HEK293 (cell line): ENCODE measurements around the gene TRIM9.

ENCODE experiments used
- CTCF ChIA-PET: fragments of 350-600 bp; formaldehyde crosslinking; extraction: SDS; loops from one replicate; lab custom pipeline; 2021; ENCODE audit warnings: antibody characterized with exemption; lab: Yijun Ruan, JAX
- POLR2A ChIA-PET: fragments of 300-600 bp; formaldehyde crosslinking; extraction: SDS; loops from one replicate; lab custom pipeline; 2020; ENCODE audit warnings: antibody characterized with exemption, inconsistent platforms; lab: Yijun Ruan, JAX
- H3K27ac ChIP-seq: fragments of 200-500 bp; sonication (Bioruptor generic); 2 replicates; pipeline ENCODE4 v1.5.1; 2014; ENCODE audit warnings: low read depth, low read length, control low read depth, inconsistent platforms; ENCODE audit errors: extremely low read depth
- H3K36me3 ChIP-seq, 2 experiments: fragments of 200-500 bp in 1 of 2; sonication (Bioruptor generic) in 1 of 2; 1 replicate in 1 of 2; 2 replicates in 1 of 2; pipeline ENCODE4 v1.5.1; 2014 to 2017; ENCODE audit warnings: inconsistent platforms in 2 of 2, low read length in 2 of 2; ENCODE audit not compliant: control insufficient read depth in 2 of 2, insufficient read depth in 1 of 2
- H3K4me1 ChIP-seq: fragments of 200-500 bp; sonication (Bioruptor generic); 2 replicates; pipeline ENCODE4 v1.5.1; 2014; ENCODE audit warnings: mild to moderate bottlenecking, low read length, inconsistent platforms; ENCODE audit not compliant: control insufficient read depth, insufficient read depth
- H3K4me3 ChIP-seq: 2 replicates; pipeline ENCODE4 v1.5.1; 2011; ENCODE audit warnings: low read depth, mild to moderate bottlenecking, control low read depth, low read length, moderate library complexity
- H3K9me3 ChIP-seq: fragments of 200-500 bp; sonication (Bioruptor generic); 2 replicates; pipeline ENCODE4 v1.5.1; 2014; ENCODE audit warnings: low read depth, low read length, inconsistent platforms; ENCODE audit not compliant: control insufficient read depth, insufficient read depth
- BCL6B ChIP-seq: fragments of 450-650 bp; formaldehyde crosslinking; IDR thresholded peaks from 2 replicates; pipeline ENCODE4 v1.5.1; 2017; ENCODE audit warnings: missing biosample characterization, missing genetic modification characterization
- FEZF1 ChIP-seq: fragments of 450-650 bp; formaldehyde crosslinking; IDR thresholded peaks from 2 replicates; pipeline ENCODE4 v1.5.1; 2016; ENCODE audit warnings: missing biosample characterization, missing genetic modification characterization
- MZF1 ChIP-seq: fragments of 450-650 bp; formaldehyde crosslinking; IDR thresholded peaks from 2 replicates; pipeline ENCODE4 v1.5.1; 2017; ENCODE audit warnings: missing biosample characterization, missing genetic modification characterization, borderline replicate concordance
- SALL2 ChIP-seq: fragments of 450-650 bp; formaldehyde crosslinking; IDR thresholded peaks from 2 replicates; pipeline ENCODE4 v1.5.0; 2017; ENCODE audit warnings: missing biosample characterization, mild to moderate bottlenecking, missing genetic modification characterization, borderline replicate concordance
- SP2 ChIP-seq: fragments of 450-650 bp; formaldehyde crosslinking; IDR thresholded peaks from 2 replicates; pipeline ENCODE4 v1.5.1; 2016; ENCODE audit warnings: missing biosample characterization, missing genetic modification characterization
- SP7 ChIP-seq: fragments of 450-650 bp; formaldehyde crosslinking; IDR thresholded peaks from 2 replicates; pipeline ENCODE4 v1.5.1; 2016; ENCODE audit warnings: missing biosample characterization, missing genetic modification characterization
- TRIM28 ChIP-seq: IDR thresholded peaks from 2 replicates; pipeline ENCODE4 v1.6.1; 2011; ENCODE audit warnings: low read length, control low read depth, borderline replicate concordance
- YY1 ChIP-seq: fragments of 450-650 bp; formaldehyde crosslinking; IDR thresholded peaks from 2 replicates; pipeline ENCODE4 v1.5.1; 2018; ENCODE audit warnings: missing biosample characterization, missing genetic modification characterization
- ZBTB1 ChIP-seq: fragments of 450-650 bp; formaldehyde crosslinking; IDR thresholded peaks from 2 replicates; pipeline ENCODE4 v1.5.1; 2016; ENCODE audit warnings: missing biosample characterization, missing genetic modification characterization
- ZBTB26 ChIP-seq: fragments of 450-650 bp; formaldehyde crosslinking; optimal IDR thresholded peaks from 2 replicates; pipeline ENCODE3; 2016; ENCODE audit warnings: missing biosample characterization, mild to moderate bottlenecking, missing genetic modification characterization
- ZEB2 ChIP-seq: fragments of 450-650 bp; formaldehyde crosslinking; IDR thresholded peaks from 2 replicates; pipeline ENCODE4 v1.5.1; 2016; ENCODE audit warnings: missing biosample characterization, missing genetic modification characterization
- ZIC2 ChIP-seq: fragments of 450-650 bp; formaldehyde crosslinking; IDR thresholded peaks from 2 replicates; pipeline ENCODE4 v1.5.1; 2016; ENCODE audit warnings: missing biosample characterization, missing genetic modification characterization
- ZNF114 ChIP-seq: fragments of 450-650 bp; formaldehyde crosslinking; IDR thresholded peaks from 2 replicates; pipeline ENCODE4 v1.5.0; 2017; ENCODE audit warnings: missing biosample characterization, missing genetic modification characterization
- ZNF211 ChIP-seq: fragments of 450-650 bp; formaldehyde crosslinking; IDR thresholded peaks from 2 replicates; pipeline ENCODE4 v1.5.1; 2016; ENCODE audit warnings: low read depth, missing biosample characterization, missing genetic modification characterization
- ZNF248 ChIP-seq: fragments of 450-650 bp; formaldehyde crosslinking; IDR thresholded peaks from 2 replicates; pipeline ENCODE4 v1.5.1; 2017; ENCODE audit warnings: missing biosample characterization, missing genetic modification characterization
- ZNF274 ChIP-seq, 2 experiments: fragments of 200-500 bp in 1 of 2; fragments of 450-650 bp in 1 of 2; sonication (Bioruptor generic) in 1 of 2; formaldehyde crosslinking in 1 of 2; IDR thresholded peaks; 2 replicates each; pipeline versions ENCODE4 v1.5.1 to v1.6.1; 2014 to 2016; ENCODE audit warnings: borderline replicate concordance in 1 of 2, inconsistent platforms in 1 of 2, low read length in 1 of 2, missing biosample characterization in 1 of 2, missing genetic modification characterization in 1 of 2
- ZNF404 ChIP-seq: fragments of 450-650 bp; formaldehyde crosslinking; IDR thresholded peaks from 2 replicates; pipeline ENCODE4 v1.5.1; 2017; ENCODE audit warnings: missing biosample characterization, missing genetic modification characterization
- ZNF426 ChIP-seq: fragments of 450-650 bp; formaldehyde crosslinking; IDR thresholded peaks from 2 replicates; pipeline ENCODE4 v1.5.1; 2017; ENCODE audit warnings: missing biosample characterization, missing genetic modification characterization, mild to moderate bottlenecking, inconsistent platforms, moderate library complexity
- ZNF529 ChIP-seq: fragments of 450-650 bp; formaldehyde crosslinking; IDR thresholded peaks from 2 replicates; pipeline ENCODE4 v1.5.1; 2017; ENCODE audit warnings: missing genetic modification characterization, missing biosample characterization; ENCODE audit not compliant: insufficient replicate concordance
- ZNF664 ChIP-seq: fragments of 450-650 bp; formaldehyde crosslinking; IDR thresholded peaks from 2 replicates; pipeline ENCODE4 v1.5.1; 2016; ENCODE audit warnings: missing biosample characterization, missing genetic modification characterization
- ZNF692 ChIP-seq: fragments of 450-650 bp; formaldehyde crosslinking; IDR thresholded peaks from 2 replicates; pipeline ENCODE4 v1.5.1; 2016; ENCODE audit warnings: missing biosample characterization, missing genetic modification characterization
- ZNF792 ChIP-seq: fragments of 450-650 bp; formaldehyde crosslinking; IDR thresholded peaks from 2 replicates; pipeline ENCODE4 v1.5.1; 2016; ENCODE audit warnings: missing biosample characterization, missing genetic modification characterization
- ZNF837 ChIP-seq: fragments of 450-650 bp; formaldehyde crosslinking; IDR thresholded peaks from 2 replicates; pipeline ENCODE4 v1.5.1; 2016; ENCODE audit warnings: missing biosample characterization, missing genetic modification characterization
- ZSCAN23 ChIP-seq: fragments of 450-650 bp; formaldehyde crosslinking; IDR thresholded peaks from 2 replicates; pipeline ENCODE4 v1.5.1; 2016; ENCODE audit warnings: missing biosample characterization, missing genetic modification characterization
- TF ChIP-seq, protein P1 (sequence below): fragments of 450-650 bp; formaldehyde crosslinking; IDR thresholded peaks from 2 replicates; pipeline ENCODE4 v1.5.1; 2016; ENCODE audit warnings: missing biosample characterization, missing genetic modification characterization, borderline replicate concordance
- TF ChIP-seq, protein P2 (sequence below): fragments of 450-650 bp; formaldehyde crosslinking; IDR thresholded peaks from 2 replicates; pipeline ENCODE4 v1.5.1; 2017; ENCODE audit warnings: missing biosample characterization, missing genetic modification characterization

Gene TRIM9

GRCh38 chr14:51097287-51097686 is 2.4 kb upstream of the TRIM9 start (continued):
- TF ChIP-seq, protein P1, sequence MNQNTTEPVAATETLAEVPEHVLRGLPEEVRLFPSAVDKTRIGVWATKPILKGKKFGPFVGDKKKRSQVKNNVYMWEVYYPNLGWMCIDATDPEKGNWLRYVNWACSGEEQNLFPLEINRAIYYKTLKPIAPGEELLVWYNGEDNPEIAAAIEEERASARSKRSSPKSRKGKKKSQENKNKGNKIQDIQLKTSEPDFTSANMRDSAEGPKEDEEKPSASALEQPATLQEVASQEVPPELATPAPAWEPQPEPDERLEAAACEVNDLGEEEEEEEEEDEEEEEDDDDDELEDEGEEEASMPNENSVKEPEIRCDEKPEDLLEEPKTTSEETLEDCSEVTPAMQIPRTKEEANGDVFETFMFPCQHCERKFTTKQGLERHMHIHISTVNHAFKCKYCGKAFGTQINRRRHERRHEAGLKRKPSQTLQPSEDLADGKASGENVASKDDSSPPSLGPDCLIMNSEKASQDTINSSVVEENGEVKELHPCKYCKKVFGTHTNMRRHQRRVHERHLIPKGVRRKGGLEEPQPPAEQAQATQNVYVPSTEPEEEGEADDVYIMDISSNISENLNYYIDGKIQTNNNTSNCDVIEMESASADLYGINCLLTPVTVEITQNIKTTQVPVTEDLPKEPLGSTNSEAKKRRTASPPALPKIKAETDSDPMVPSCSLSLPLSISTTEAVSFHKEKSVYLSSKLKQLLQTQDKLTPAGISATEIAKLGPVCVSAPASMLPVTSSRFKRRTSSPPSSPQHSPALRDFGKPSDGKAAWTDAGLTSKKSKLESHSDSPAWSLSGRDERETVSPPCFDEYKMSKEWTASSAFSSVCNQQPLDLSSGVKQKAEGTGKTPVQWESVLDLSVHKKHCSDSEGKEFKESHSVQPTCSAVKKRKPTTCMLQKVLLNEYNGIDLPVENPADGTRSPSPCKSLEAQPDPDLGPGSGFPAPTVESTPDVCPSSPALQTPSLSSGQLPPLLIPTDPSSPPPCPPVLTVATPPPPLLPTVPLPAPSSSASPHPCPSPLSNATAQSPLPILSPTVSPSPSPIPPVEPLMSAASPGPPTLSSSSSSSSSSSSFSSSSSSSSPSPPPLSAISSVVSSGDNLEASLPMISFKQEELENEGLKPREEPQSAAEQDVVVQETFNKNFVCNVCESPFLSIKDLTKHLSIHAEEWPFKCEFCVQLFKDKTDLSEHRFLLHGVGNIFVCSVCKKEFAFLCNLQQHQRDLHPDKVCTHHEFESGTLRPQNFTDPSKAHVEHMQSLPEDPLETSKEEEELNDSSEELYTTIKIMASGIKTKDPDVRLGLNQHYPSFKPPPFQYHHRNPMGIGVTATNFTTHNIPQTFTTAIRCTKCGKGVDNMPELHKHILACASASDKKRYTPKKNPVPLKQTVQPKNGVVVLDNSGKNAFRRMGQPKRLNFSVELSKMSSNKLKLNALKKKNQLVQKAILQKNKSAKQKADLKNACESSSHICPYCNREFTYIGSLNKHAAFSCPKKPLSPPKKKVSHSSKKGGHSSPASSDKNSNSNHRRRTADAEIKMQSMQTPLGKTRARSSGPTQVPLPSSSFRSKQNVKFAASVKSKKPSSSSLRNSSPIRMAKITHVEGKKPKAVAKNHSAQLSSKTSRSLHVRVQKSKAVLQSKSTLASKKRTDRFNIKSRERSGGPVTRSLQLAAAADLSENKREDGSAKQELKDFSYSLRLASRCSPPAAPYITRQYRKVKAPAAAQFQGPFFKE (tag by site-specific recombination), result no peak
- TF ChIP-seq ZNF792 (tag by site-specific recombination) (no peak), MZF1 (no peak), SP7 (0 out of 2 replicates have a peak, but pooled peaks have one; percentile 29), ZNF664 (tag by site-specific recombination) (no peak), ZBTB1 (tag by site-specific recombination) (no peak), ZNF529 (tag by site-specific recombination) (no peak), ZBTB26 (tag by site-specific recombination) (no peak), SP2 (no peak), TRIM28 (no peak), ZSCAN23 (tag by site-specific recombination) (no peak), ZNF248 (tag by site-specific recombination) (no peak), ZIC2 (no peak), ZEB2 (tag by site-specific recombination) (no peak), SALL2 (tag by site-specific recombination) (no peak), BCL6B (no peak), ZNF837 (tag by site-specific recombination) (no peak)

DNA sequence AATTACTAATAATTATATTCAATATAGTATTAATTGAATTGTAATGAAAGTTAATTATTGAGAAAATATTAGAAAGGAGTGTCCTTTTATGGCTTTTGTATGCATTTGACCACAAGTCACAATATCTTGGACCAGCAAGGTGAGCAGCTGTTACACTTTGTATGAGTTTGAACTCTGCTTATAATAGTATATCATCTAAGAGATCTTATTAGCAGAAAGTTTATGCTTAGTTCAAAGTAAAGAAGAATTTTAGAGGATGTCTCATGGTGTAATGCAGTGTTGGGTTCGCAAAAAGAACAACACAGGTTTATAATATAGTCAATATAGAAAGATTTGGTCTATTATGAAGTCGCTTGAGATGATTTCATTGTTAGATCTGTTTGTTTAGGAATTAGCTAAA is 2.0 kb upstream of the TRIM9 start:
- no peaks in the 10 kb centered on the region for H3K9me3 ChIP-seq
- H3K4me3 ChIP-seq, result no peak overlapping the region
- TF ChIP-seq ZNF664 (tag by site-specific recombination), result peak; percentile 94
- TF ChIP-seq, protein P2, sequence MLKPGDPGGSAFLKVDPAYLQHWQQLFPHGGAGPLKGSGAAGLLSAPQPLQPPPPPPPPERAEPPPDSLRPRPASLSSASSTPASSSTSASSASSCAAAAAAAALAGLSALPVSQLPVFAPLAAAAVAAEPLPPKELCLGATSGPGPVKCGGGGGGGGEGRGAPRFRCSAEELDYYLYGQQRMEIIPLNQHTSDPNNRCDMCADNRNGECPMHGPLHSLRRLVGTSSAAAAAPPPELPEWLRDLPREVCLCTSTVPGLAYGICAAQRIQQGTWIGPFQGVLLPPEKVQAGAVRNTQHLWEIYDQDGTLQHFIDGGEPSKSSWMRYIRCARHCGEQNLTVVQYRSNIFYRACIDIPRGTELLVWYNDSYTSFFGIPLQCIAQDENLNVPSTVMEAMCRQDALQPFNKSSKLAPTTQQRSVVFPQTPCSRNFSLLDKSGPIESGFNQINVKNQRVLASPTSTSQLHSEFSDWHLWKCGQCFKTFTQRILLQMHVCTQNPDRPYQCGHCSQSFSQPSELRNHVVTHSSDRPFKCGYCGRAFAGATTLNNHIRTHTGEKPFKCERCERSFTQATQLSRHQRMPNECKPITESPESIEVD (tag by site-specific recombination), result no peak
- TF ChIP-seq YY1 (tag by site-specific recombination), result no peak
- TF ChIP-seq ZNF274 (IDR thresholded peaks at IDR 0.05; ENCODE audit: low read length), result no peak
- TF ChIP-seq ZNF274 (tag by site-specific recombination; IDR thresholded peaks at IDR 0.05; ENCODE audit: borderline replicate concordance), result no peak
- TF ChIP-seq ZNF426 (tag by site-specific recombination), result no peak
- no peak for TF ChIP-seq ZNF114 (tag by site-specific recombination)
- TF ChIP-seq FEZF1, result peak; percentile 40; the same call in 1 of the 2 replicates
- TF ChIP-seq ZNF837 (tag by site-specific recombination), result no peak
- TF ChIP-seq ZNF404, result no peak
- no peak for TF ChIP-seq ZNF692
- no peak for TF ChIP-seq ZNF211
- H3K4me1 ChIP-seq, result peaks cover 22% of the 10 kb centered on the region
- no peaks in the 10 kb centered on the region for H3K36me3 ChIP-seq
- H3K27ac ChIP-seq, result no peak overlapping the region
- CTCF ChIA-PET, result no interaction called here
- POLR2A ChIA-PET, result interaction anchor here (0.7 kb wide), 1 partner anchor 55 kb away, joined by 3 read pairs; no protein-coding TSS in a partner anchor
